Stimulated activated CD8-positive, alpha-beta memory T cell treated with anti-CD3 and anti-CD28 coated beads, Interleukin-4, amount 100 ng/mL, for 24 hours (primary cell): Measurements from ENCODE around the gene AFMID.
A peak's percentile ranks its signal among the peaks of the same experiment; 100 is the strongest.
"Not testable (repeated sequence)": the region's sequence is repeated elsewhere in the genome, so short reads cannot be mapped to it uniquely, and the experiment has no call there.

ENCODE experiments used
- DNase-seq: peaks from one replicate; pipeline ENCODE4 v3.0.0-alpha.2; 2020; ENCODE audit warnings: low read depth

AFMID gene

GRCh38 chr17:78239489-78239931 lies 52.3 kb downstream of the AFMID start:
- no peak for DNase-seq

- no peak for DNase-seq
Measured at GRCh38 chr17:78240012-78240655, 53.0 kb downstream of the AFMID start.

- no peak for DNase-seq
Measured at GRCh38 chr17:78240839-78241238, 53.7 kb downstream of the AFMID start.

GRCh38 chr17:78241277-78242023 lies 54.3 kb downstream of the AFMID start:
- no peak for DNase-seq

GRCh38 chr17:78242024-78242742 lies 55.0 kb downstream of the AFMID start:
- no peak for DNase-seq

GRCh38 chr17:78247304-78247703 lies 60.1 kb downstream of the AFMID start:
- DNase-seq = no peak

GRCh38 chr17:78248051-78248914 lies 61.1 kb downstream of the AFMID start:
- DNase-seq = no peak

- no peak for DNase-seq
Measured at GRCh38 chr17:78249074-78249817, 62.1 kb downstream of the AFMID start.

- no peak for DNase-seq
Measured at GRCh38 chr17:78249818-78250806, 63.0 kb downstream of the AFMID start.

- DNase-seq = peak; percentile 78
Measured at GRCh38 chr17:78250891-78251772, 64.0 kb downstream of the AFMID start.

- no peak for DNase-seq
Measured at GRCh38 chr17:78251773-78252103, 64.6 kb downstream of the AFMID start.

- DNase-seq = peak; percentile 27
Measured at GRCh38 chr17:78252111-78252634, 65.0 kb downstream of the AFMID start.

GRCh38 chr17:78252701-78253635 lies 65.8 kb downstream of the AFMID start:
- DNase-seq = no peak

- DNase-seq = not testable (repeated sequence)
Measured at GRCh38 chr17:78253636-78253945, 66.4 kb downstream of the AFMID start.

- peak; percentile 78 for DNase-seq
Measured at GRCh38 chr17:78253946-78254672, 66.9 kb downstream of the AFMID start.

- no peak for DNase-seq
Measured at GRCh38 chr17:78255029-78255656, 68.0 kb downstream of the AFMID start.
